ENCODE measurements around the gene SCRT2.

- TF ChIP-seq CTCF (IDR thresholded peaks at IDR 0.05; ENCODE audit: low read depth, low read length, missing input control), result no peak
- no peak for TF ChIP-seq GABPA (IDR thresholded peaks at IDR 0.05 in 1 of 2, conservative IDR thresholded peaks at IDR 0.05 in 1 of 2)
- TF ChIP-seq ZBTB33 (IDR thresholded peaks at IDR 0.05), result no peak
- TF ChIP-seq EGR1 (IDR thresholded peaks at IDR 0.05; ENCODE audit: low read depth in 2 of 2), result no peak
- no peak for TF ChIP-seq TAF1 (conservative IDR thresholded peaks at IDR 0.05)
- no peak for TF ChIP-seq RAD21 (IDR thresholded peaks at IDR 0.05)
- no peak for TF ChIP-seq REST (IDR thresholded peaks at IDR 0.05)
- no peak for TF ChIP-seq SP1 (IDR thresholded peaks at IDR 0.05)
- TF ChIP-seq HNF4A (conservative IDR thresholded peaks at IDR 0.05), result no peak
Measured at GRCh38 chr20:676967-677366, 1.4 kb upstream of the SCRT2 start.

Data from liver (tissue), 3 donors.